Testis (tissue), 3 donors: Measurements from ENCODE around the gene ITPR2. TPM values are rescaled to one million over a fixed set of nuclear protein-coding genes. Genes with fewer than 3 reads are reported as not detected.

Experiments
- DNase-seq: peaks from one replicate; pipeline ENCODE4 v3.0.0-alpha.2; 2019
- H3K27ac ChIP-seq, 2 donors: fragments of 200-600 bp; sonication (generic); one replicate each; pipeline ENCODE4 v1.5.1; 2019
- H3K27me3 ChIP-seq: fragments of 200-600 bp; sonication (generic); one replicate; pipeline ENCODE4 v1.5.1; 2019
- H3K36me3 ChIP-seq: fragments of 200-600 bp; sonication (generic); one replicate; pipeline ENCODE4 v1.5.1; 2017; ENCODE audit warnings: low read depth; ENCODE audit errors: missing control alignments
- H3K4me1 ChIP-seq: fragments of 200-600 bp; sonication (generic); one replicate; pipeline ENCODE4 v1.5.1; 2019
- H3K4me3 ChIP-seq, 2 donors: fragments of 200-600 bp; sonication (generic); one replicate each; pipeline ENCODE4 v1.5.1; 2017 to 2019
- H3K9me3 ChIP-seq: fragments of 200-600 bp; sonication (generic); one replicate; pipeline ENCODE4 v1.5.1; 2017
- POLR2A ChIP-seq: fragments of 450-650 bp; IDR thresholded peaks from one replicate; pipeline ENCODE4 v1.6.1; 2017; ENCODE audit warnings: antibody characterized with exemption, mild to moderate bottlenecking, moderate library complexity
- WGBS, 2 donors: methylation state at CpG; one replicate each; pipeline ENCODE4 v1.1.5; 2018; 5-methylcytosine and 5-hydroxymethylcytosine counted together
- intact Hi-C: fragments of 100-400 bp; cut with DNase I; formaldehyde crosslinking; loops from one replicate; pipeline ENCODE4 v1.15.1; 2023; ENCODE audit warnings: low total_unique reads
- polyA plus RNA-seq: library from polyadenylated mRNA; stranded (reverse); fragments of 350-450 nt; fragmentation: Illumina TruSeq; extraction: RNeasy Lipid Tissue Mini Kit (QIAGEN cat#74804); gene quantifications from one replicate; pipeline ENCODE4 v1.2.3, GENCODE V29; 2014; ENCODE audit warnings: low read depth, low replicate concordance; ENCODE audit not compliant: insufficient read depth
- total RNA-seq, 2 donors: library from RNA; depleted of rRNA; stranded (reverse); fragments of >200 nt; gene quantifications; one replicate each; pipeline ENCODE4 v1.2.3, GENCODE V29; 2016
- TF ChIP-seq, protein P1 (sequence below), 3 experiments: fragments of 450-650 bp in 2 of 3; fragments of 200-600 bp in 1 of 3; sonication (generic) in 1 of 3; IDR thresholded peaks; one replicate each; pipeline ENCODE4 v1.5.1; 2016 to 2019; ENCODE audit warnings: antibody characterized with exemption in 3 of 3, mild to moderate bottlenecking in 2 of 3, moderate library complexity in 1 of 3

The ITPR2 gene
- total and polyA plus RNA-seq, 3 donors from 2014 or later = 4.9 to 60.6 (median 56.9) TPM

DNA sequence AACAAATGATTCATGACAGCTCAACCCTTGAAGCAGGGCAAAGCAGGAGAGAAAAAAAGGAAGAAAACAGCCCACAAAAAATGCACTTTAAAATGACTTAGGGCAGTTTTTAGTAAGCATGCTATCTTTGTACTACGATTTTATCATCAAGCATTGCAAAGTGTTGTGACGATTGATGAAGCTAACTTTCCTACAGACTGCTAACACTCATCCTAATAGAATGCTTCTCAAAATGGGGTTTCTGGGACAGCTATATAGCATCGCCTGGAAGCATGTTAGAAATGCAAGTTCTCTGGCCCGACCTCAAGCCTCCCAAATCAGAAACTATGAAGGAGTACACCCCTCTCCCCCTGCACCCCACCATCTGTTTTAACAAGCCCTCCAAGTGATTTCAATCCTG is 381.2 kb downstream of the ITPR2 start:
- intact Hi-C loops = no loop called here
- H3K4me1 ChIP-seq = peaks cover 3% of the 10 kb centered on the region
- H3K9me3 ChIP-seq = no peaks in the 10 kb centered on the region
- 77% methylated on average over 4 of the region's 4 CpGs for WGBS, 2 donors
- no peak overlapping the region for H3K4me3 ChIP-seq
- H3K27me3 ChIP-seq = no peaks in the 10 kb centered on the region
- DNase-seq = no peak
- H3K27ac ChIP-seq = no peak overlapping the region
- TF ChIP-seq, protein P1, sequence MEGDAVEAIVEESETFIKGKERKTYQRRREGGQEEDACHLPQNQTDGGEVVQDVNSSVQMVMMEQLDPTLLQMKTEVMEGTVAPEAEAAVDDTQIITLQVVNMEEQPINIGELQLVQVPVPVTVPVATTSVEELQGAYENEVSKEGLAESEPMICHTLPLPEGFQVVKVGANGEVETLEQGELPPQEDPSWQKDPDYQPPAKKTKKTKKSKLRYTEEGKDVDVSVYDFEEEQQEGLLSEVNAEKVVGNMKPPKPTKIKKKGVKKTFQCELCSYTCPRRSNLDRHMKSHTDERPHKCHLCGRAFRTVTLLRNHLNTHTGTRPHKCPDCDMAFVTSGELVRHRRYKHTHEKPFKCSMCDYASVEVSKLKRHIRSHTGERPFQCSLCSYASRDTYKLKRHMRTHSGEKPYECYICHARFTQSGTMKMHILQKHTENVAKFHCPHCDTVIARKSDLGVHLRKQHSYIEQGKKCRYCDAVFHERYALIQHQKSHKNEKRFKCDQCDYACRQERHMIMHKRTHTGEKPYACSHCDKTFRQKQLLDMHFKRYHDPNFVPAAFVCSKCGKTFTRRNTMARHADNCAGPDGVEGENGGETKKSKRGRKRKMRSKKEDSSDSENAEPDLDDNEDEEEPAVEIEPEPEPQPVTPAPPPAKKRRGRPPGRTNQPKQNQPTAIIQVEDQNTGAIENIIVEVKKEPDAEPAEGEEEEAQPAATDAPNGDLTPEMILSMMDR (IDR thresholded peaks at IDR 0.05) = no peak
- TF ChIP-seq POLR2A = no peak
- H3K36me3 ChIP-seq = no peaks in the 10 kb centered on the region

GRCh38 chr12:26445909-26446308 is 387.1 kb downstream of the ITPR2 start:
- Histone ChIP-seq H3K27me3 (no peaks in the 10 kb centered on the region), H3K9me3 (no peaks in the 10 kb centered on the region), H3K36me3 (no peaks in the 10 kb centered on the region), H3K27ac (no peak overlapping the region), H3K4me1 (no peaks in the 10 kb centered on the region), H3K4me3 (no peak overlapping the region)
- intact Hi-C loops = no loop called here
- 68 to 74% methylated on average over 2 of the region's 2 CpGs for WGBS, 2 donors
- TF ChIP-seq, protein P1 (IDR thresholded peaks at IDR 0.05) = no peak
- no peak for TF ChIP-seq POLR2A
- no peak for DNase-seq

GRCh38 chr12:26443309-26443708 is 389.7 kb downstream of the ITPR2 start:
- Histone ChIP-seq H3K27me3 (no peaks in the 10 kb centered on the region), H3K27ac (no peak overlapping the region), H3K9me3 (no peaks in the 10 kb centered on the region), H3K4me1 (no peaks in the 10 kb centered on the region), H3K36me3 (no peaks in the 10 kb centered on the region), H3K4me3 (no peak overlapping the region)
- 96 to 100% methylated on average over 2 of the region's 2 CpGs for WGBS, 2 donors
- intact Hi-C loops = no loop called here
- DNase-seq = no peak
- TF ChIP-seq, protein P1 (IDR thresholded peaks at IDR 0.05) = no peak
- no peak for TF ChIP-seq POLR2A

DNA sequence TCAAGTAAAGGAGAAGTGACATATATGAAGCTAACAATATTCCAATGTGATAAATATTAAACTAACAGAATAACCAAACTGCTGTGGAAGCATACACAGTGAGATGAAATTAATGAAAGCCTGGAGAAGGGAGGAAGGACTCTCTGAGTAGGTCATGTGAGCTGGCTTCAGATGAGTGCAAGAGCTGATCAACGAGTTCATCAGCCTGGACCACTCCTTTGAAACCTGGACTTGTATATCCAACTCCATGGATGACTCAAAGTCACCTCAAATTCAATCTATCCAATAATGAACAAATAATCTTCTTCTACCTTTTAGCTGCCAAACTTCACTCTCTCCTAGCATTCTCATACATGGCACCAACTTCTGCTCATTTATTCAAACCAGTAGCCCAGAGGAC is 391.6 kb downstream of the ITPR2 start:
- 88 to 95% methylated on average over 1 of the region's 1 CpG for WGBS, 2 donors
- Histone ChIP-seq H3K27me3 (no peaks in the 10 kb centered on the region), H3K4me1 (no peaks in the 10 kb centered on the region), H3K36me3 (no peaks in the 10 kb centered on the region), H3K9me3 (no peaks in the 10 kb centered on the region), H3K4me3 (no peak overlapping the region), H3K27ac (no peak overlapping the region)
- intact Hi-C loops = no loop called here
- TF ChIP-seq, protein P1 (IDR thresholded peaks at IDR 0.05) = no peak
- no peak for TF ChIP-seq POLR2A
- DNase-seq = no peak

GRCh38 chr12:26435069-26435404 is 398.0 kb downstream of the ITPR2 start:
- 97 to 100% methylated on average over 1 of the region's 1 CpG for WGBS, 2 donors
- TF ChIP-seq, protein P1 (IDR thresholded peaks at IDR 0.05) = no peak
- TF ChIP-seq POLR2A = no peak
- Histone ChIP-seq H3K27me3 (no peaks in the 10 kb centered on the region), H3K9me3 (no peaks in the 10 kb centered on the region), H3K27ac (no peak overlapping the region), H3K36me3 (no peaks in the 10 kb centered on the region), H3K4me1 (no peaks in the 10 kb centered on the region), H3K4me3 (no peak overlapping the region)
- no peak for DNase-seq
- intact Hi-C loops = no loop called here
